GM18858 (cell line): ENCODE data around the gene DMTF1.
"Not testable (repeated sequence)": the region's sequence is repeated elsewhere in the genome, so short reads cannot be mapped to it uniquely, and the experiment has no call there.

ENCODE experiments used
- ATAC-seq: cut with Tn5 transposase; IDR thresholded peaks from one replicate; pipeline ENCODE4 v1.9.1; 2021; ENCODE audit not compliant: unreplicated experiment

DMTF1 gene

DNA sequence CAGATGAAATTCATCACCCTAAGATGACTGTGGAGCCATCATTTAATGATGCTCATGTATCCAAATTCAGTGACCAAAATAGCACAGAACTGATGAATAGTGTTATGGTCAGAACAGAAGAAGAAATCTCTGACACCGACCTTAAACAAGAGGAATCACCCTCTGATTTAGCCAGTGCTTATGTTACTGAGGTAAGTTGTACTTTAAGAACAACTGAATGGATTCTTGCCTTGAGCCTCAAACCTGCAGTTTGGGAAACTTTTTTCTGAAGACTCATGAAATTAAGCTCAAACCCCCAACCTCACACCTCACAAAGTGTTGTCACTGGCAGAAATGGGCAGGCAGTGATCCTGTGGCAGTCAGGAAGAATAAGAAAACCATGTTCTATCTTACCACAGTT is 41.7 kb downstream of the DMTF1 start:
- no peak for ATAC-seq

DNA sequence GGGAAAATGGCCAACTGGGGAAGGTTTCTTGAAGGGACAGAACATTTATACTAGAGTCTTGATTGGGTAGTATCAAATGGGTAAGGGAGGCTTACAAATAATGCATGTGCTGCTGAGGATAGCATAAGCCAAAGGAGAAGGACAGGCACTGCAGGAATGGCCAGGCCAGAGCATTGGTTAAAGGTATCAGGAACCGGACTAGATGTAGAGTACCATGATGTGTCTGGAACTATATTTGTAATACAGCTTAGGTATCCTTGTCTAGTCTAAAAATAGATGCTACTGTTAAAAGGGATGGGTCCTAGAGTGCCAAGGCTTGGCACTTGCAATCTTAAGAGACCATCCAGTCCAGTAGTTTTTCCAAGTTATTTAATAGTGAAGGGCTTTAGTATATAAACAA is 47.0 kb downstream of the DMTF1 start:
- ATAC-seq = no peak

DNA sequence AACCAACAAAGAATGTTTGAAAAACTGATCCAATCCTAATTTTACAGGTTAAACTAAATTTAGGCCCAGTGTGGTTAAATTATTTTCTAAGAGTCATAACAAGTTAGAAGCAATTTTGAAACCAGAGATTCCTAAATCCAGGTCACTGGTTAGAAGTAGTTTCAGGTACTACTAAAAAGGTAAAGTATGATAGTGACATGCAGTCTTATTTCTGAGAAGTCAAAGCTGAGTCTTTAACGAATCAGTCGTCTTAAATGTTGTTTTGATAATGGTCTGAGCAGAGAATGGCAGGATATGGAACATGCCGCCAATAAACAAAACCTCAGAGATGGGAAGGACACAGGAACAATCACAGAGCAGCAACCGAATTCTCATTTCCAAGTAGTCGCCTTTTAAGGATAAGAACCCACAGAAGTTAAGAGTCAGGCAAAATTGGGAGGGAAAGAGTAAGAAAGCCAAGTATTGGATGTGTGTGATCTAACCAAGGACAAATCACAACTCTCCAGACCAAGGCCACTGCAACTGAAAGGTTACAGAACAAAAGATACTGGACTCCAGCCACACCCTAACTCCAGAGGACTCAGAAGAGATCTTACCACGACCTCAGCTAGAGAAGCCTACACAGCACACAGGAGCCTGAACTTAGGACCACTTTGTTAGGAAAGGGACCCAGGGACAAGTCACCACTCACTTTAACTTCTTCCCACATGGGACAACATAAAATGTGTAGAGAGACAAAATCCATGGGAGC is 47.6 kb downstream of the DMTF1 start:
- ATAC-seq = no peak

DNA sequence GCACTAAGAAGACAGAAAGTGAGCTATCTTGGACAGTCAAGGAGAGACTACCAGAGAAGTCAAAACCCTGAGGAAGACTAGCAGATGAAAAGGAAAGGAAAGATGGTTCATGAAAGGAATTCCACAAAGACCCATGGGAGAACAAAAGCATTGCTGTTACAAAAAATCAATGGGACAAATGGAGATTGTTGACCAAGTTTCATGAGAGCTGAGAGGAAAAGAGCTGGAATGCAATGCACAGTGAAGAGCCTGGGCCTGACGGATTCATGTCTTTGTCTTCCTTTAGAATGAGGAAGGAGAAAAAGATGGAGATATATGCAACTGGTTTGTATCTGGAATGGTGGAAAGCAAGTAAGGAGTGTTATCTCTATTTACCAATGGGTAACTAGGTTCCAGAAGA is 50.0 kb downstream of the DMTF1 start:
- ATAC-seq = no peak

DNA sequence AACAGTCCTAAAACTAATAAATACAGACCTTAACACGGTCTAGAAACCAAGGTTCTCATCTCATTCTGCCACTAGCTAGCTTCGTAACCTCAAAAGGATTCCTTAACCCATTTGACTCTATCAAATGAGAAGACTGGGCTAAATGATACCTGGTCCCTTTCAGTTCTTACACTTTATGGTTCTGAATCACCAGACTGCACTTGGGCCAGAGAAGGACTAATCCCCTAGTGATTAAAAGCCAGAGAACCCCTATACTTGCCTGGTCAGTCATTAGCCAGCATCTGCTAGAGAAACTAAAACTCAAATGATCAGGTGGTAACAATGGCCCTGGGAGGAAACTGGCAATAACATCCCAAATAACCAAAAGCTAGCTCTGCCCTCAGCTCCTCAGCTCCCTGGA is 50.5 kb downstream of the DMTF1 start:
- ATAC-seq = no peak

DNA sequence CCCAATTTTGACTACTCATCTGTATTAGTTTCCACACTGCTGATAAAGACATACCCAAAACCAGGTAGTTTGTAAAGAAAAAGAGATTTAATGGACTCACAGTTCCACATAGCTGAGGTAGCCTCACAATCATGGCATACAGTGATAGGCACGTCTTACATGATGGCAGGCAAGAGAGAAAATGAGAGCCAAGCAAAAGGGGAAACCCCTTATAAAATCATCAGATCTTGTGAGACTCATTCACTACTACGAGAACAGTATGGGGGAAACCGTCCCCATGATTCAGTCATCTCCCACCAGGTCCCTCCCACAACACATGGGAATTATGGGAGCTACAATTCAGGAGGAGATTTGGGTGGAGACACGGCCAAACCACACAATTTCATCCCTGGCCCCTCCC is 51.7 kb downstream of the DMTF1 start:
- ATAC-seq = not testable (repeated sequence)

DNA sequence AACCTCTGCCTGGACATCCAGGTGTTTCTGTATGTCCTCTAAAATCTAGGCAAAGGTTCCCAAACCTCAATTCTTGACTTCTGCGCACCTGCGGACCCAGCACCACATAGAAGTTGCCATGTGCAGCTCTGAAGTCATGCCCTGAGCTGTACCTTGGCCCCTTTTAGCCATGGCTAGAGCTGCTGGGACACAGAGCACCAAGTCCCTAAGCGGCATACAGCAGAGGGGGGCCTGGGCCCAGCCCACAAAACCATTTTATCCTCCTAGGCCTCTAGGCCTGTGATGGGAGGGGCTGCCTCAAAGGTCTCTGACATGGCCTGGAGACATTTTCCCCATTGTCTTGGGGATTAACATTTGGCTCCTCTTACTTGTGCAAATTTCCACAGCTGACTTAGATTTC is 52.7 kb downstream of the DMTF1 start:
- no peak for ATAC-seq

DNA sequence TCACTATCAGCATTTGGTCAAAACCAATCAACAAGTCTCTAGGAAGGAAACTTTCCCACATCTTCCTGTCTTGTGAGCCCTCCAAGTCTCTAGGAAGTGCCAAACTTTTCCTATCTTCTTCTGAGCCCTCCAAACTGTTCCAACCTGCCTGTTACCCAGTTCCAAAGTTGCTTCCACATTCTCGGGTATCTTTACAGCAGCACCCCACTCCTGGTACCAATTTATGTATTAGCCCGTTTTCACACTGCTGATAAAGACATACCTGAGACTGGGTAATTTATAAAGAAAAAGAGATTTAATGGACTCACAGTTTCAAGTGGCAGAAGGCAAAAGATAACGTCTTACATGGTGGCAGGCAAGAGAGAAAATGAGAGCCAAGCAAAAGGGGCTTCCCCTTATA is 53.4 kb downstream of the DMTF1 start:
- not testable (repeated sequence) for ATAC-seq

DNA sequence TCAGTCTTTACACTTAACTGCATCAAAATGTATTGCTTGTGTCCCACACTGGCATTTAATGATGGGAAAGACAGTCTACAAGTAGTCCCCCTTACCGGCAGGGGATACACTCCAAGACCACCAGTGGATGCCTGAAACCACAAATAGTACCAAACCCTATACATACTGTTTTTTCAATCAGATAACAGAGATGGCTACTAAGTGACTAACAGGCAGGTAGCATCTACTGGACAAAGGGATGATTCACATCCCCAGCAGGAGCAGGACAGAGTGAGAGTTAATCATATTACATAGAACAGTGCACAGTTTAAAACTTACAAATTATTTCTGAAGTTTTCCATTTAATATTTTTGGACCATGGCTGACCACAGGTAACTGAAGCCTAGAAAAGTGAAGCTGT is 54.1 kb downstream of the DMTF1 start:
- no peak for ATAC-seq

DNA sequence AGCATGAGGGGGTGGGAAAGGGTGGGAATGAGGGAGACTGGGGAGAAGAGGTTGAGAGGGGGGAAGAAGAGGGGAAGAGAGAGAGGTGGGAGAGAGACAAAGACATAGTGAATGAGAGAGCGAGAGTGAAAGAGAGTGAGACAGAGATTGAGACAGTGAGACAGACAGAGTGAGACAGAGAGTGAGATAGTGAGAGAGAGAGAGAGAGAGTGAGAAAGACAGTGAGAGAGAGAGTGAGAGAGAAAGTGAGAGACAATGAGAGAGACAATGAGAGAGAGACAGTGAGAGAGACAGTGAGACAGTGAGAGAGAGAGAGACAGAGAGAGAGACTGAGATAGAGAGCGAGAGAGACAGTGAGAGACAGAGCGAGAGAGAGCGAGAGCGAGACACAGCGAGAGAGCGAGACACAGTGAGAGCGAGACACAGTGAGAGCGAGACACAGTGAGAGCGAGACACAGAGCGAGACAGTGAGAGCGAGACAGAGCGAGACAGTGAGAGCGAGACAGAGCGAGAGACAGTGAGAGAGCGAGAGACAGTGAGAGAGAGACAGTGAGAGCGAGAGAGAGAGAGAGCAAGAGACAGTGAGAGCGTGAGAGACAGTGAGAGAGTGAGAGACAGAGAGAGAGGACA is 57.2 kb downstream of the DMTF1 start:
- ATAC-seq = no peak

DNA sequence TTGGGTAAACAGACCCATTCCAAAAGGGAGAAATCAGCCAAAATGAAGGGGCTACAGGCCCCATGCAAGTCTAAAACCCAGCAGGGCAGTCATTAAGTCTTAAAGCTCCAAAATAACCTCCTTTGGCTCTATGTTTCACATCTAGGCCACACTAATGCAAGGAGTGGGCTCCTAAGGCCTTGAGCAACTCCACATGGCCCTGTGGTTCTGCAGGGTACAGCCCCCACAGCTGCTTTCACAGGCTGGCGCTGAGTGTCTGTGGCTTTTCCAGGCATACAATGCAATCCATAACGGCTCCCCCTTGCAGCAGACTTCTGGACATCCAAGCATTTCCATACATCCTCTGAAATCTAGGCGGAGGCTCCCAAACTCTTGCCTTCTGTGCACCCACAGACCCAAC is 58.3 kb downstream of the DMTF1 start:
- ATAC-seq = no peak

DNA sequence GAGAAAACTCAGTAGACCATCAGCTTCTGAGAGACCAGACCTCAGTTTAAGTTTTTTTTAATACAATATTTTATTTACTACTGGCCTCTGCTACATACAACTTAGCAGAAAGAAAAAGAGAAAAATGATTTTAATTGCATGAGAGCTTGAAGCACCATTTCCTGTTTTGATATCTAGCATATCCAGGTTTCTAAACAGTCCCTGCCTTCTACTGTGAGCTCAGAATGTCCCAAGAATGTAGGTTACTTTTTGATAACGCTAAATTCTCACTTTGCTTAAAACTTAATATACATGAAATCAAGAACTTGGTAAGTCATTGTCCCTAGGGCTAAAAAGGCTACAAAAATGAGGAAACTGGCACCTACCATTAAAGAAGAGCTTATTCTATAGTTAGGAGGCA is 60.2 kb downstream of the DMTF1 start:
- no peak for ATAC-seq

DNA sequence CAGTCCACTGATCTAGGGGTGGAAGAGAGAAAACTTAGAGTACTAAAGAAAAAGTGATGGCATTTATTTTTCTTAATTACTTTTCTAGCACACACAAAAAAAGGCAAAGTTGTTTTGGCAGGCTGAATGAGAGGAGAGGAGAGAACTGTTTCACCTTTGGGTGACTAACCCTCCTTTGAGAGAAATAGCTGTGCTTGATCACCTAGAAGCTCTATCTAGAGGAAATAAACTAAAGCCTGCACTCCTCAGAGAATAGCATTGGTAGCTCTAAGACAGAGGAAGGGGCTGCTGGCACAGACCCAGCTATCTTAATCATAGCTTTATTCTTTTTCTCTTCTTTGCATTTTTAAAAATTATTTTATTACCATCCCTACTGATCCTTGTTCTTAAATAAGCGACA is 61.0 kb downstream of the DMTF1 start:
- no peak for ATAC-seq

DNA sequence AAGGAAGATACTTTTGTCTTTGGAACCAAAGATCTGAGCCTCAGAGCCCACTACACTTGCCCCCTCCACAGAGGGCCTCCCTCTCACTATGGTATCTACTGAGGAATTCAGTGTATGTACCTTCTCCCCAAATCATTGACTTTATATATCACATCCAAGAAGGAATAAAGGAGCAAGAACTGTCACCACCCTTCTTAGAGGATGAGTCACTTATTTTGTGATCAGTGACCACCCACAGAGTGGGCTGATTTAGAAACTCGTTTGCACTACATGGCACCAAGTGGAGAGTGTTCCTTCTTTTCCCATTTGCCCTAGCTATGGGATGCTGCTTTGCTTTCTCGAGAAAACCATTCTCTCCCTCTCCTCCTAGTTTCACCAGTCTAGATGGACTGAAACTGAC is 61.6 kb downstream of the DMTF1 start:
- ATAC-seq = no peak

DNA sequence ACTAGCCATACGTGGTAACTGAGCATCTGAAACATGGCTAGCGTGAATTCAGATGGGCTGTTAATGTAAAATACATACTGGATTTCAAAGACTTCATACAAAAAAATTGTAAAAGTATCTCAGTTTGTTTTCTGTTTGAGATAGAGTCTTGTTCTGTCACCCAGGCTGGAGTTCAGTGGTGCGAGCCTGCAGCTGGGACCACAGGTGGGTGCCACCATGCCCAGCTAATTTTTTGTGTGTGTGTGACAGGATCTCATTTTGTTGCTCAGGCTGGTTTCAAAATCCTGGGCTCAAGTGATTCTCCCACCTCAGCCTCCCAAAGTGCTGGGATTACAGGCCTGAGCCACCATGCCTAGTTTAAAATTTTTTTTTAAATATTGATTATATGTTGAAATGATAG is 62.8 kb downstream of the DMTF1 start:
- ATAC-seq = no peak

DNA sequence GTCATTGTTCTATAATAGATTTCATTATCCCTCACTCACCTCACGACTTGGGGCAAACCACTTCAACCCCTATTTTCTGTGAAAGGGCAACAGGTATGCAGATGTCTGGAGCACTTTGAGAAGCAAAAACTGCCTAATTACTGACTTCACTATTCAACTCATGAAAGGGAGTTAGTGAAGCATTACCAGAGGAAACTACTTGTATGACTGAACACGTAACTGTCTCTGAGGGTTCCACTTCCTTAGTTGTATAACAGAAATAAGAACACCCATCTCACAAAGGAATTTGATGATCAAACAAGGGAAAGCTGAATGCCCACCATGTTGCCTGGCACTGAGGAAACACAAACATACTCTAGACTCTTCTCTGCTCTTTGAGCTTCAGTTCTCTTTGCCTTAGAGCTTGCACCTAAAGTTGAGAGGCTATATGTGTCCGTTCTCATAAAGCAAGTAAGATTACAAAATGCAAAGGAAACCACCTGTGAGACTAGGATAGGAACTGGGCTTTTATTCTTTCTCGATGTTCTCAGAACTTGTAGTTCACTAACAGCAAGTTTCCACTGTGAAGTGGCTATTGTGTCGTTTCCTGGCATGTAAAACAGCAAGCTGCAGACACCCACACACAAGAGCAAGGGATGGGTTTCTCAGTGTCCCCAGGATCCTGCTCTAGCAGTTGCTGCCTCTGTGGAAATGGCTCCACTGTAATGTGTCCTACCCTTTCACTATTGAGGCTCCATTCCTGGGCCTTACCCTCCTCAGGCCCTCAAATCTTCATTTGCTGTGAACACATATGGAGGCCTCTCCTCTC is 64.7 kb downstream of the DMTF1 start:
- ATAC-seq = peak; percentile 57

DNA sequence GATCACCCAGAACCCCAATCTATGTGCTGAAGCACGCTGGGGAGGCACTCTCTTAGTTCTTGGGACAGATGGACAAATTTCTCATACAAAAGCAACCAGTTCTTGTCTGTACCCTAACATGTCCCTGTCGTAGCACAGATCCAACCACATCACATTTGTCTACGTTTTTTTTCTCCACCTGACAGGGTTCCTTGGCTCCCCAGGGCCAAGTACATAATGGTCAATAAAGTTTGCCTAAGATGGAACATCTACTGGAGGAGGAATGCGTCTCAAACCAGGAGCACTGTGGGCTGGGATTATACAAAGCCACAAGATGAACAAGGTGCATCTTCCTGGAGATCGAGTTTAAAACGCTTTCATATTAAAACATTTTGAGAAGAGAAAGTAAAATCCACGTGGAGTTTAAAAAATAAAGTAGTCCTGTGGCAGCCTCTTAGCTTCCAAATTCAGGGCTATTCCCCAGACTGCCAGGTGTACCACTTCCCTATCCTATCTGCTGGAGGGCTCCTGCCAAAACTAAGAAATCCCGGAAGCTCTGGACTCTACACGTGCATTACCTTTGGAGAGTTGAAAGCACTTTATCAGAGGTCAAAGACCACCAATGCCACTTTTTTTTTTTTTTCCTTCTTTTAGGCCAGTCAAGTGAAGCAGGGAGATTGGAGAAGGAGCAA is 65.9 kb downstream of the DMTF1 start:
- ATAC-seq = no peak

DNA sequence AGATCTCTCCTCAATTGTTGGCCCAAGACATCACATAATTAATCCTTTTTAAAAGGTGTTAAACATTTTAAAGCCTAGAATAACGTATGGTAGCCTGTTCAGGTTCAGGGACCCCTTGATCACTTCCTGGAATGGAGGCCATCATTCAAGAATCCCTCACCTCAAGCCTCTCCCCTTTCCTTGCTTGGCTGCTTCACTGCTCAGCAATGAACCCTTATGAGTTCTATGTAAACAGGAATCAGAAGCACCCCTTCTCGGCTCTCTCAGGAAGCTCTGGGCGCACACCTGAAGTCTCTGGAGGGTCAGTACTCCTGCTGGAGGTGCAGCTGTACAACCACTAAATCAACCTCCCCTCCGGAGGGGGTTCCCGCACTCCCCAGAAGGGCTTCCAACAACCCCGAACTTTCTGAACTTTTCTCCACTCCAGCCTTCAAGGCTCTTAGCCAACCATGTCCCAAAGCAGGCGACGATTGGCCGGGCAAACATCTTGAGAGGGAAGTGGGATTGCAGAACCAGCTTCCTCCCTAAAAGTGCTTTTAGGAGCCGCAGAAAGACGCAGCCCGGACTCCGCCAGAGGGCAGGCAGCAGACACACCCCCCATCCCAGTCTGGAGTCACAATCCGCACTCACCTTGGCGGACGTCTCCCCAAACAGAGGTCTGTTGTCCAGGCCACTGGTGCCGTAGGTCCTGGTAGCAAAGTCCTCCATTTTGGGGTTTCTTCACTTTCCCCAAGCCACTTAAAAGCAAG is 66.7 kb downstream of the DMTF1 start:
- ATAC-seq = no peak

DNA sequence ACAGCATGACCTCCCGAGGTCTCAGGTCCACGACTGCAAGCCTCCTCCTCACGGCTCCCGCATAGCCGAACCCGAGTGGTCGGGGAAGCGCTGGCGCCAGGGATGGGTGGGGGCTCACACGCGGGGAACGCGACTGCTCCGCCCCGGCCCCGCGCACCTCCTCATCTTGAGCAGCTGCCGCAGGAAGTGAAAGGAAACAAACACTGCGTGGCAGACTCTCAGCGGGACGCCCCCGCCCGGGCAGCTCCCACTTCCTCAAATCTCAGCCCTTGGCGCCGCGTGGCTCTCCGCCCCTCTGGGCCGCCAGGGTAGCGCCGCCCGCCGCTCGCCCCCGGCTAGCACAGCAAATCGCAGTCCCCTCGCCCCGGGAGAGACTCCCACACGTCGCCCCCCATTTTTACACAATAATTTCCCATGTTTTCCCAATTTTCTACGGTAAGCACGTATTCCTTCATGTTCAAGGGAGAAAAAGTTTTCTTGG is 67.3 kb downstream of the DMTF1 start, which contains the start of gene TMEM243:
TSS of gene TMEM243 (minus strand) at position 188 of the 481 bp plus-strand sequence. CDS start 229 bp downstream, outside the sequence.
- peak; percentile 33 for ATAC-seq

DNA sequence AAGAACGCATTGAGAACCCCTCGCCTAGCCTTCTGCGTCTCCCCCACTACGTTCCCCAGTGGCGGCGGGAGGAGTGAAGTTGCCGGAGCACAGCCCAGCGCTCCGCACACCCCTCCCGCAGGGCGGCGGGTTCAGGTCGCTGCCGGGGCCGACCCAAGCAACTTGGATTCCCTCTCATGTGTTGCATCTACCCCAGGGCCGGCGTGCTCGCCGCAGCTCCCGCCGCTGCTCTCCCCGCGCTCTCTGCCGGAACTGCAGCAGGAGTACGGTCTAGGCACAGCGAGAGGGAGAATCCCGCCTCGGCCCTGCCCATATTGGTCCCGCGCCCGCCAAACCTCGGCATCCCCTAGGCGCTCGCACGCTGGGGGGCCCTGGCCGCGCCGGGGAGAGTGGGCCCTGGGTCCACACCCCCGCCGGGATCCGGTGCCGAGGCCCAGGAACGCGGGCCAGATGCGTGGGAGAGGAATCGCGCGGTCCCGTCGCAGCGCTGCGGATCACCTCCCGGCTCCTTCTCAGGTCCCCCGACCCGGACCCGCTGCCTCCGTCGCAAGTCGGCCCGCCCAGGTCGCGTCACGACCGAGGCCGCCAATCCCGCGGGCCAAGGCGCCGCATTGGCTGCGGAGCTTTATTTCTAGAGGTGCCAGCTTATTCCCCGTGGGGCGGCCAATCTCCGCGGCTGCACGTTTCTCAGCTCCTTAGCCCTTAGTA is 67.9 kb downstream of the DMTF1 start:
- ATAC-seq = peak; percentile 20
